HG03558 (cell line): ENCODE data around the gene CCDC40.

Experiments used
- ATAC-seq: cut with Tn5 transposase; IDR thresholded peaks from one replicate; pipeline ENCODE4 v1.9.1; 2021; ENCODE audit warnings: moderate number of reproducible peaks; ENCODE audit not compliant: unreplicated experiment; ENCODE audit errors: extremely low read depth

CCDC40 gene

GRCh38 chr17:80000981-80001775 is 35.3 kb upstream of the CCDC40 start:
- no peak for ATAC-seq

GRCh38 chr17:80002070-80002641 is 34.3 kb upstream of the CCDC40 start:
- no peak for ATAC-seq

GRCh38 chr17:80002690-80003490 is 33.6 kb upstream of the CCDC40 start:
- ATAC-seq = no peak

- ATAC-seq = no peak
Measured at GRCh38 chr17:80003969-80004368, 32.5 kb upstream of the CCDC40 start.

GRCh38 chr17:80005360-80006338 is 30.8 kb upstream of the CCDC40 start:
- ATAC-seq = no peak

- no peak for ATAC-seq
Measured at GRCh38 chr17:80006339-80006720, 30.1 kb upstream of the CCDC40 start.

GRCh38 chr17:80006811-80007752 is 29.4 kb upstream of the CCDC40 start:
- no peak for ATAC-seq

GRCh38 chr17:80007939-80008338 is 28.5 kb upstream of the CCDC40 start:
- ATAC-seq = no peak

GRCh38 chr17:80008383-80008840 is 28.0 kb upstream of the CCDC40 start:
- ATAC-seq = no peak

GRCh38 chr17:80008848-80009247 is 27.6 kb upstream of the CCDC40 start:
- ATAC-seq = no peak

- no peak for ATAC-seq
Measured at GRCh38 chr17:80009391-80010282, 26.8 kb upstream of the CCDC40 start.

- no peak for ATAC-seq
Measured at GRCh38 chr17:80010283-80010858, 26.1 kb upstream of the CCDC40 start.

- ATAC-seq = no peak
Measured at GRCh38 chr17:80011989-80012555, 24.4 kb upstream of the CCDC40 start.

- ATAC-seq = no peak
Measured at GRCh38 chr17:80012765-80013741, 23.4 kb upstream of the CCDC40 start.

GRCh38 chr17:80017226-80018010 is 19.0 kb upstream of the CCDC40 start:
- ATAC-seq = no peak
